HEK293 (cell line): ENCODE data around the gene FAM98C.

Source experiments
- CTCF ChIA-PET: fragments of 350-600 bp; formaldehyde crosslinking; extraction: SDS; loops from one replicate; lab custom pipeline; 2021; ENCODE audit warnings: antibody characterized with exemption; lab: Yijun Ruan, JAX
- POLR2A ChIA-PET: fragments of 300-600 bp; formaldehyde crosslinking; extraction: SDS; loops from one replicate; lab custom pipeline; 2020; ENCODE audit warnings: antibody characterized with exemption, inconsistent platforms; lab: Yijun Ruan, JAX
- H3K27ac ChIP-seq: fragments of 200-500 bp; sonication (Bioruptor generic); 2 replicates; pipeline ENCODE4 v1.5.1; 2014; ENCODE audit warnings: low read depth, low read length, control low read depth, inconsistent platforms; ENCODE audit errors: extremely low read depth
- H3K36me3 ChIP-seq, 2 experiments: fragments of 200-500 bp in 1 of 2; sonication (Bioruptor generic) in 1 of 2; 1 replicate in 1 of 2; 2 replicates in 1 of 2; pipeline ENCODE4 v1.5.1; 2014 to 2017; ENCODE audit warnings: inconsistent platforms in 2 of 2, low read length in 2 of 2; ENCODE audit not compliant: control insufficient read depth in 2 of 2, insufficient read depth in 1 of 2
- H3K4me1 ChIP-seq: fragments of 200-500 bp; sonication (Bioruptor generic); 2 replicates; pipeline ENCODE4 v1.5.1; 2014; ENCODE audit warnings: mild to moderate bottlenecking, low read length, inconsistent platforms; ENCODE audit not compliant: control insufficient read depth, insufficient read depth
- H3K4me3 ChIP-seq: 2 replicates; pipeline ENCODE4 v1.5.1; 2011; ENCODE audit warnings: low read depth, mild to moderate bottlenecking, control low read depth, low read length, moderate library complexity
- H3K9me3 ChIP-seq: fragments of 200-500 bp; sonication (Bioruptor generic); 2 replicates; pipeline ENCODE4 v1.5.1; 2014; ENCODE audit warnings: low read depth, low read length, inconsistent platforms; ENCODE audit not compliant: control insufficient read depth, insufficient read depth
- GLIS1 ChIP-seq: fragments of 450-650 bp; formaldehyde crosslinking; IDR thresholded peaks from 2 replicates; pipeline ENCODE4 v1.5.1; 2016; ENCODE audit warnings: missing biosample characterization, missing genetic modification characterization
- GLIS2 ChIP-seq: fragments of 450-650 bp; formaldehyde crosslinking; IDR thresholded peaks from 2 replicates; pipeline ENCODE4 v1.5.1; 2016; ENCODE audit warnings: missing biosample characterization, missing genetic modification characterization
- HOXC10 ChIP-seq: sonication (generic); formaldehyde crosslinking; IDR thresholded peaks from 2 replicates; pipeline ENCODE4 v1.8.1; 2023; ENCODE audit warnings: mild to moderate bottlenecking, missing genetic modification reagents
- ZBTB21 ChIP-seq: fragments of 450-650 bp; formaldehyde crosslinking; IDR thresholded peaks from 2 replicates; pipeline ENCODE4 v1.5.1; 2017; ENCODE audit warnings: missing biosample characterization, missing genetic modification characterization
- ZBTB6 ChIP-seq: fragments of 450-650 bp; formaldehyde crosslinking; IDR thresholded peaks from 2 replicates; pipeline ENCODE4 v1.5.1; 2017; ENCODE audit warnings: missing biosample characterization, missing genetic modification characterization
- ZNF175 ChIP-seq: fragments of 450-650 bp; formaldehyde crosslinking; IDR thresholded peaks from 2 replicates; pipeline ENCODE4 v1.5.1; 2016; ENCODE audit warnings: missing biosample characterization, missing genetic modification characterization
- ZNF274 ChIP-seq, 2 experiments: fragments of 200-500 bp in 1 of 2; fragments of 450-650 bp in 1 of 2; sonication (Bioruptor generic) in 1 of 2; formaldehyde crosslinking in 1 of 2; IDR thresholded peaks; 2 replicates each; pipeline versions ENCODE4 v1.5.1 to v1.6.1; 2014 to 2016; ENCODE audit warnings: borderline replicate concordance in 1 of 2, inconsistent platforms in 1 of 2, low read length in 1 of 2, missing biosample characterization in 1 of 2, missing genetic modification characterization in 1 of 2
- ZNF324 ChIP-seq: fragments of 450-650 bp; formaldehyde crosslinking; IDR thresholded peaks from 2 replicates; pipeline ENCODE4 v1.5.1; 2016; ENCODE audit warnings: missing biosample characterization, missing genetic modification characterization
- ZNF362 ChIP-seq: fragments of 450-650 bp; formaldehyde crosslinking; IDR thresholded peaks from 2 replicates; pipeline ENCODE4 v1.5.1; 2016; ENCODE audit warnings: missing biosample characterization, missing genetic modification characterization
- ZNF366 ChIP-seq: fragments of 450-650 bp; formaldehyde crosslinking; conservative IDR thresholded peaks from 2 replicates; pipeline ENCODE4 v1.5.1; 2016; ENCODE audit warnings: missing biosample characterization, missing genetic modification characterization
- ZNF404 ChIP-seq: fragments of 450-650 bp; formaldehyde crosslinking; IDR thresholded peaks from 2 replicates; pipeline ENCODE4 v1.5.1; 2017; ENCODE audit warnings: missing biosample characterization, missing genetic modification characterization
- ZNF585B ChIP-seq: fragments of 450-650 bp; formaldehyde crosslinking; IDR thresholded peaks from 2 replicates; pipeline ENCODE4 v1.5.1; 2016; ENCODE audit warnings: missing biosample characterization, missing genetic modification characterization
- ZNF600 ChIP-seq: fragments of 450-650 bp; formaldehyde crosslinking; IDR thresholded peaks from 2 replicates; pipeline ENCODE4 v1.5.1; 2016; ENCODE audit warnings: missing biosample characterization, missing genetic modification characterization
- ZNF623 ChIP-seq: fragments of 450-650 bp; formaldehyde crosslinking; IDR thresholded peaks from 2 replicates; pipeline ENCODE4 v1.5.1; 2016; ENCODE audit warnings: missing biosample characterization, missing genetic modification characterization
- ZNF639 ChIP-seq: fragments of 450-650 bp; formaldehyde crosslinking; IDR thresholded peaks from 2 replicates; pipeline ENCODE4 v1.5.1; 2016; ENCODE audit warnings: missing biosample characterization, missing genetic modification characterization
- ZNF777 ChIP-seq: fragments of 450-650 bp; formaldehyde crosslinking; IDR thresholded peaks from 2 replicates; pipeline ENCODE4 v1.5.1; 2017; ENCODE audit warnings: missing biosample characterization, missing genetic modification characterization, borderline replicate concordance
- ZNF791 ChIP-seq: fragments of 450-650 bp; formaldehyde crosslinking; IDR thresholded peaks from 2 replicates; pipeline ENCODE4 v1.5.1; 2016; ENCODE audit warnings: missing biosample characterization, missing genetic modification characterization
- TF ChIP-seq, protein P1 (sequence below): fragments of 450-650 bp; formaldehyde crosslinking; IDR thresholded peaks from 2 replicates; pipeline ENCODE4 v1.5.1; 2016; ENCODE audit warnings: missing biosample characterization, missing genetic modification characterization
- TF ChIP-seq, protein P2 (sequence below): fragments of 450-650 bp; formaldehyde crosslinking; IDR thresholded peaks from 2 replicates; pipeline ENCODE4 v1.5.1; 2016; ENCODE audit warnings: missing biosample characterization, missing genetic modification characterization

FAM98C gene

GRCh38 chr19:38400361-38400760 lies 2.5 kb upstream of the FAM98C start:
- Histone ChIP-seq H3K36me3 (peaks cover 4 to 5% of the 10 kb centered on the region in 2 experiments; a peak in 2 of 3 replicates), H3K4me1 (peaks cover 10% of the 10 kb centered on the region), H3K27ac (no peak overlapping the region), H3K4me3 (no peak overlapping the region)
- CTCF ChIA-PET: interaction anchor here (0.6 to 1.2 kb wide), 5 partner anchors 8 to 680 kb away, joined by 3 to 7 read pairs (median 3); partner anchors contain the start of gene CATSPERG
- TF ChIP-seq ZNF274 (IDR thresholded peaks at IDR 0.05; ENCODE audit: low read length): no peak
- no peak for TF ChIP-seq ZNF274 (tag by site-specific recombination; IDR thresholded peaks at IDR 0.05; ENCODE audit: borderline replicate concordance)
- TF ChIP-seq ZNF362: no peak
- TF ChIP-seq ZNF585B (tag by site-specific recombination): no peak
- no peak for TF ChIP-seq ZNF791 (tag by site-specific recombination)
- TF ChIP-seq ZNF639 (tag by site-specific recombination): no peak
- TF ChIP-seq GLIS2: no peak
- TF ChIP-seq ZNF404: no peak
- no peak for TF ChIP-seq GLIS1 (tag by site-specific recombination)
- no peak for TF ChIP-seq ZNF175 (tag by site-specific recombination)
- TF ChIP-seq, protein P1, sequence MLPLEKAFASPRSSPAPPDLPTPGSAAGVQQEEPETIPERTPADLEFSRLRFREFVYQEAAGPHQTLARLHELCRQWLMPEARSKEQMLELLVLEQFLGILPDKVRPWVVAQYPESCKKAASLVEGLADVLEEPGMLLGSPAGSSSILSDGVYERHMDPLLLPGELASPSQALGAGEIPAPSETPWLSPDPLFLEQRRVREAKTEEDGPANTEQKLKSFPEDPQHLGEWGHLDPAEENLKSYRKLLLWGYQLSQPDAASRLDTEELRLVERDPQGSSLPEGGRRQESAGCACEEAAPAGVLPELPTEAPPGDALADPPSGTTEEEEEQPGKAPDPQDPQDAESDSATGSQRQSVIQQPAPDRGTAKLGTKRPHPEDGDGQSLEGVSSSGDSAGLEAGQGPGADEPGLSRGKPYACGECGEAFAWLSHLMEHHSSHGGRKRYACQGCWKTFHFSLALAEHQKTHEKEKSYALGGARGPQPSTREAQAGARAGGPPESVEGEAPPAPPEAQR (tag by site-specific recombination): no peak
- TF ChIP-seq, all 188 proteins: peak for 0
- POLR2A ChIA-PET: interaction anchor here (1.0 to 1.1 kb wide), 2 partner anchors 9 to 13 kb away, joined by 3 to 4 read pairs; partner anchors contain the start of gene GGN
- H3K9me3 ChIP-seq: no peaks in the 10 kb centered on the region

DNA sequence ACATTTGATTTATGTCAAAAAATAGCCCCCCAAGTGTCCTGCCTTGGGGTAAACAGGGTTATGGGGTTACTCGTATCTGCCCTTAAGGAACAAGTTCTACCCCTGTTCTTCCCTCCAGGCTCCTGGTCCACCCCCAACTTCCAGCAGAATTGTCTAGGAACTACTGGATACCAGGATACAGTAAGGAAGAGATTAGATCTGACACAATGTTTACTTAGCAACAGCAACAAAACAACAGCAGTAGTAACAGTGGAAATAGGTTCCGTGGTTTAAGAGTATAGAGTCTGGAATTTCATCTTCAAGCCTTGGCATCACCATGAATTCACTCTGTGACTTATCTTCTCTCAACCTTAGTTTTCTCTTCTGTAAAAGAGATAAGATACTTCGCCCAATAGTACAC lies 1.7 kb upstream of the FAM98C start:
- no peaks in the 10 kb centered on the region for H3K9me3 ChIP-seq
- CTCF ChIA-PET: interaction anchor here (0.6 to 4.5 kb wide), 5 partner anchors 234 to 503 kb away, joined by 3 to 77 read pairs (median 6); no protein-coding TSS in a partner anchor
- no peak overlapping the region for H3K27ac ChIP-seq
- peaks cover 7 to 8% of the 10 kb centered on the region in 2 experiments; a peak in 2 of 3 replicates for H3K36me3 ChIP-seq
- H3K4me1 ChIP-seq: peaks cover 10% of the 10 kb centered on the region
- TF ChIP-seq HOXC10 (CRISPR knock-in tag) (no peak), ZNF324 (tag by site-specific recombination) (no peak)
- TF ChIP-seq, all 188 proteins: peak for 0
- H3K4me3 ChIP-seq: no peak overlapping the region
- POLR2A ChIA-PET: interaction anchor here (1.0 kb wide), 1 partner anchor 14 kb away, joined by 3 read pairs; the partner anchor contains the start of gene GGN

DNA sequence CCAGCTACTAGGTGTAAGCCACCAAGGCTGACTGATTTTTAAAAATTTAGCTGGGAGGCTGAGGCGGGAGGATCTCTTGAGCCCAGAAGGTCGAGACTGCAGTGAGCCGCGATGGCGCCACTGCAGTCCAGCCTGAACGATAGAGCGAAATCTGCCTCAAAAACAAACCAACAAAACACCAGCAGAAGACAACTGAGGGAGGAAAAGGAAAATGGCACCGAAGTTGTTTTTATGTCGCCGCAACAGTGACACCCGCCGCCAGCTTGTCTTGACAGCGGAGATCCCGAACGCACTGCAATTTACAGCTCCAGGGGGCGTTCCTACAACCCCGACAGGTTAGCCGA lies 298 bp upstream of the FAM98C start:
- TF ChIP-seq ZNF777 (tag by site-specific recombination): no peak
- TF ChIP-seq, protein P2, sequence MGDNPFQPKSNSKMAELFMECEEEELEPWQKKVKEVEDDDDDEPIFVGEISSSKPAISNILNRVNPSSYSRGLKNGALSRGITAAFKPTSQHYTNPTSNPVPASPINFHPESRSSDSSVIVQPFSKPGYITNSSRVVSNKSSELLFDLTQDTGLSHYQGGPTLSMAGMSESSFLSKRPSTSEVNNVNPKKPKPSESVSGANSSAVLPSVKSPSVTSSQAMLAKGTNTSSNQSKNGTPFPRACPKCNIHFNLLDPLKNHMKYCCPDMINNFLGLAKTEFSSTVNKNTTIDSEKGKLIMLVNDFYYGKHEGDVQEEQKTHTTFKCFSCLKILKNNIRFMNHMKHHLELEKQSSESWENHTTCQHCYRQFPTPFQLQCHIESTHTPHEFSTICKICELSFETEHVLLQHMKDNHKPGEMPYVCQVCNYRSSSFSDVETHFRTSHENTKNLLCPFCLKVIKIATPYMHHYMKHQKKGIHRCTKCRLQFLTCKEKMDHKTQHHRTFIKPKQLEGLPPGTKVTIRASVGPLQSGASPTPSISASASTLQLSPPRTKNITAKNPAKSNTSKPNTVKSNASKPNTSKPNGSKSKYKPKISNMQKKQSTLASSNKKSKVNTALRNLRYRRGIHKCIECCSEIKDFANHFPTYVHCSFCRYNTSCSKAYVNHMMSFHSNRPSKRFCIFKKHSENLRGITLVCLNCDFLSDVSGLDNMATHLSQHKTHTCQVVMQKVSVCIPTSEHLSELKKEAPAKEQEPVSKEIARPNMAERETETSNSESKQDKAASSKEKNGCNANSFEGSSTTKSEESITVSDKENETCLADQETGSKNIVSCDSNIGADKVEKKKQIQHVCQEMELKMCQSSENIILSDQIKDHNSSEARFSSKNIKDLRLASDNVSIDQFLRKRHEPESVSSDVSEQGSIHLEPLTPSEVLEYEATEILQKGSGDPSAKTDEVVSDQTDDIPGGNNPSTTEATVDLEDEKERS (tag by site-specific recombination): peak; percentile 86; the same call in 1 of the 2 replicates
- peak; percentile 97 for TF ChIP-seq ZNF600 (tag by site-specific recombination)
- peak; percentile 56; the same call in 1 of the 2 replicates for TF ChIP-seq ZBTB6 (tag by site-specific recombination)
- TF ChIP-seq ZBTB21: peak; percentile 39
- no peak for TF ChIP-seq ZNF623 (tag by site-specific recombination)
- peak; percentile 41; the same call in 1 of the 2 replicates for TF ChIP-seq ZNF366 (tag by site-specific recombination)
- ChIA-PET POLR2A (interaction anchor here (0.5 to 5.6 kb wide), 43 partner anchors 8 to 1789 kb away, joined by 3 to 68 read pairs (median 4); partner anchors contain the start of genes ACTN4, EIF3K, GGN and MRPS12), CTCF (interaction anchor here (0.6 to 4.8 kb wide), 102 partner anchors 8 to 1325 kb away, joined by 3 to 77 read pairs (median 5); partner anchors contain the start of genes ACTN4, ECH1, EIF3K and FBXO17)
- Histone ChIP-seq H3K36me3 (peaks cover 14 to 18% of the 10 kb centered on the region in 2 experiments; a peak in 2 of 3 replicates), H3K4me3 (peak overlapping the region; percentile 28), H3K27ac (peak overlapping the region; percentile 69), H3K9me3 (no peaks in the 10 kb centered on the region), H3K4me1 (peaks cover 10% of the 10 kb centered on the region)
